CD4-positive, alpha-beta T cell (primary cell): ENCODE results near the gene TNRC18. TPM values are rescaled to one million over a fixed set of nuclear protein-coding genes. Genes with fewer than 3 reads are reported as not detected.
"Not testable (repeated sequence)": the region's sequence is repeated elsewhere in the genome, so short reads cannot be mapped to it uniquely, and the experiment has no call there.

Source experiments
- ATAC-seq: fragments of 200-7000 bp; cut with Tn5 transposase; one replicate; pipeline ENCODE4 v1.10.0; 2022; ENCODE audit warnings: mild to moderate bottlenecking; ENCODE audit not compliant: poor library complexity
- CTCF ChIA-PET: fragments of 350-600 bp; sonication (Branson Sonifier 250); formaldehyde crosslinking; loops from one replicate; lab custom pipeline; 2021; ENCODE audit warnings: antibody characterized with exemption, inconsistent platforms; lab: Charles Lee
- POLR2A ChIA-PET: fragments of 350-600 bp; sonication (Branson Sonifier 250); formaldehyde crosslinking; loops from one replicate; lab custom pipeline; 2021; ENCODE audit warnings: antibody characterized with exemption, inconsistent platforms; lab: Charles Lee
- DNase-seq, 14 experiments: peaks; one replicate each; pipeline ENCODE4 v3.0.0-alpha.2; 2013 to 2020; ENCODE audit warnings: mixed read lengths in 2 of 14
- H3K27ac ChIP-seq, 2 donors: one replicate each; pipeline versions ENCODE4 v1.5.1 to v1.7.0; 2013; ENCODE audit warnings: low read length in 2 of 2, low read depth in 1 of 2, mild to moderate bottlenecking in 1 of 2
- H3K27me3 ChIP-seq, 2 experiments: 1 replicate in 1 of 2; 2 replicates in 1 of 2; pipeline versions ENCODE4 v1.6.1 to v1.7.0; 2013; ENCODE audit warnings: low read length in 2 of 2, control low read depth in 1 of 2, mild to moderate bottlenecking in 1 of 2, moderate library complexity in 1 of 2; ENCODE audit not compliant: insufficient read depth in 2 of 2, control insufficient read depth in 1 of 2
- H3K36me3 ChIP-seq: one replicate; pipeline ENCODE4 v1.6.1; 2013; ENCODE audit warnings: low read length, control low read depth; ENCODE audit not compliant: insufficient read depth
- H3K4me1 ChIP-seq: one replicate; pipeline ENCODE4 v1.6.1; 2013; ENCODE audit warnings: low read length, control low read depth; ENCODE audit not compliant: insufficient read depth
- H3K4me3 ChIP-seq: one replicate; pipeline ENCODE4 v1.5.1; 2013; ENCODE audit warnings: mild to moderate bottlenecking, low read length, moderate library complexity
- H3K9me3 ChIP-seq, 2 experiments: 1 replicate in 1 of 2; 2 replicates in 1 of 2; pipeline versions ENCODE4 v1.6.1 to v1.7.0; 2013; ENCODE audit warnings: low read length in 2 of 2, mild to moderate bottlenecking in 2 of 2, control low read depth in 1 of 2, moderate library complexity in 1 of 2; ENCODE audit not compliant: control insufficient read depth in 1 of 2, insufficient read depth in 1 of 2
- H3K27ac Mint-ChIP-seq: one replicate; pipeline ENCODE4 v1.8.0; 2020; ENCODE audit warnings: mixed read lengths
- H3K27me3 Mint-ChIP-seq: one replicate; pipeline ENCODE4 v1.8.0; 2021; ENCODE audit warnings: mixed read lengths
- H3K36me3 Mint-ChIP-seq: one replicate; pipeline ENCODE4 v1.8.0; 2021; ENCODE audit warnings: low read depth, mixed read lengths
- H3K4me1 Mint-ChIP-seq: one replicate; pipeline ENCODE4 v1.8.0; 2021; ENCODE audit warnings: low read depth, mixed read lengths
- H3K4me3 Mint-ChIP-seq: one replicate; pipeline ENCODE4 v1.8.0; 2020; ENCODE audit warnings: mild to moderate bottlenecking, mixed read lengths
- H3K9me3 Mint-ChIP-seq: one replicate; pipeline ENCODE4 v1.8.0; 2020; ENCODE audit warnings: mixed read lengths
- CTCF ChIP-seq: fragments of 200-600 bp; IDR thresholded peaks from one replicate; pipeline ENCODE4 v1.8.0; 2022; ENCODE audit warnings: antibody characterized with exemption, mild to moderate bottlenecking
- intact Hi-C, 2 experiments: fragments of 100-400 bp; cut with DNase I in 1 of 2; cut with micrococcal nuclease in 1 of 2; formaldehyde crosslinking; loops; one replicate each; pipeline versions ENCODE4 v1.15.1 to v1.9.0; 2023 to 2025; cut with DNase I, micrococcal nuclease
- total RNA-seq, 174 experiments: library from RNA in 2 of 174; stranded (reverse) in 2 of 174; gene quantifications; one replicate each; pipeline ENCODE4 v1.2.3 and lab custom pipeline; 2021 to 2026

The TNRC18 gene
- total RNA-seq, 2 experiments from 2014 or later, result 69.9 TPM

- H3K9me3 Mint-ChIP-seq, result no peaks in the 10 kb centered on the region
- H3K36me3 Mint-ChIP-seq, result peaks cover 38% of the 10 kb centered on the region
- ATAC-seq, result no peak
- no peak for TF ChIP-seq CTCF
- DNase-seq, result no peak
- peaks cover 15% of the 10 kb centered on the region for H3K4me1 Mint-ChIP-seq
- H3K4me3 Mint-ChIP-seq, result no peak overlapping the region
- no peak overlapping the region for H3K27ac Mint-ChIP-seq
- POLR2A ChIA-PET, result no interaction called here
- H3K9me3 ChIP-seq, result no peaks in the 10 kb centered on the region
- no peak overlapping the region for H3K4me3 ChIP-seq
- peaks cover 15% of the 10 kb centered on the region for H3K4me1 ChIP-seq
- CTCF ChIA-PET, result interaction anchor here (2.5 kb wide), 1 partner anchor 83 kb away, joined by 13 read pairs; no protein-coding TSS in a partner anchor
- H3K27me3 ChIP-seq, result no peaks in the 10 kb centered on the region
- peaks cover 41% of the 10 kb centered on the region for H3K36me3 ChIP-seq
- H3K27ac ChIP-seq, result no peak overlapping the region
- no peaks in the 10 kb centered on the region for H3K27me3 Mint-ChIP-seq
- intact Hi-C loops, result loop anchor here (5.0 to 10.0 kb wide), 2 partner anchors 125 to 337 kb away; no protein-coding TSS in a partner anchor
These were observed 56.0 kb downstream of the TNRC18 start for GRCh38 chr7:5367661-5368060.

- not testable (repeated sequence) for H3K4me3 ChIP-seq, H3K27me3 ChIP-seq, H3K27ac Mint-ChIP-seq, H3K4me3 Mint-ChIP-seq, H3K27ac ChIP-seq, H3K9me3 ChIP-seq, H3K27me3 Mint-ChIP-seq, H3K9me3 Mint-ChIP-seq
- Mint-ChIP-seq H3K36me3 (peaks cover 30% of the 10 kb centered on the region), H3K4me1 (peaks cover 15% of the 10 kb centered on the region)
- peak; percentile 72 for TF ChIP-seq CTCF
- intact Hi-C loops, result loop anchor here (1.0 to 10.0 kb wide), 3 partner anchors 84 to 339 kb away; no protein-coding TSS in a partner anchor
- ATAC-seq, result peak; percentile 93
- ChIA-PET CTCF (interaction anchor here (0.7 to 2.5 kb wide), 7 partner anchors 10 to 88 kb away, joined by 3 to 13 read pairs (median 4); no protein-coding TSS in a partner anchor), POLR2A (interaction anchor here (0.6 to 1.1 kb wide), 2 partner anchors 31 to 361 kb away, joined by 3 read pairs; no protein-coding TSS in a partner anchor)
- peak; percentile 45 to 86 (median 56) for DNase-seq
- H3K4me1 ChIP-seq, result peaks cover 15% of the 10 kb centered on the region
- H3K36me3 ChIP-seq, result peaks cover 46% of the 10 kb centered on the region
These were observed 57.5 kb downstream of the TNRC18 start for GRCh38 chr7:5365976-5366625.

- Histone ChIP-seq H3K9me3 (no peaks in the 10 kb centered on the region), H3K27me3 (no peaks in the 10 kb centered on the region), H3K36me3 (peaks cover 52% of the 10 kb centered on the region), H3K4me1 (peaks cover 15% of the 10 kb centered on the region), H3K4me3 (no peak overlapping the region), H3K27ac (no peak overlapping the region)
- Mint-ChIP-seq H3K4me3 (no peak overlapping the region), H3K36me3 (peaks cover 33% of the 10 kb centered on the region), H3K4me1 (peaks cover 15% of the 10 kb centered on the region), H3K27me3 (no peaks in the 10 kb centered on the region), H3K9me3 (no peaks in the 10 kb centered on the region), H3K27ac (no peak overlapping the region)
- ATAC-seq (no peak), DNase-seq (no peak)
- intact Hi-C loops, result loop anchor here in 1 of 2 experiments (10.0 kb wide), 1 partner anchor 341 kb away; no protein-coding TSS in a partner anchor
- ChIA-PET POLR2A (interaction anchor here (0.6 kb wide), 1 partner anchor 55 kb away, joined by 3 read pairs; no protein-coding TSS in a partner anchor), CTCF (interaction anchor here (0.6 to 0.9 kb wide), 2 partner anchors 33 to 291 kb away, joined by 3 read pairs; no protein-coding TSS in a partner anchor)
- TF ChIP-seq CTCF, result no peak
These were observed 59.9 kb downstream of the TNRC18 start for GRCh38 chr7:5363729-5364128.
